Retinal pigment epithelial cell (primary cell): ENCODE results near the gene IPPK.

ENCODE experiments used
- DNase-seq: peaks from one replicate; pipeline ENCODE4 v3.0.0-alpha.2; 2010; ENCODE audit warnings: low read depth
- H3K4me3 ChIP-seq: 2 replicates; pipeline ENCODE4 v1.5.1; 2011; ENCODE audit warnings: mild to moderate bottlenecking, low read length, control low read depth, moderate library complexity
- CTCF ChIP-seq: conservative IDR thresholded peaks from 2 replicates; pipeline ENCODE4 v1.5.1; 2011; ENCODE audit warnings: low read depth, low read length, control low read depth, inconsistent platforms

The IPPK gene

DNA sequence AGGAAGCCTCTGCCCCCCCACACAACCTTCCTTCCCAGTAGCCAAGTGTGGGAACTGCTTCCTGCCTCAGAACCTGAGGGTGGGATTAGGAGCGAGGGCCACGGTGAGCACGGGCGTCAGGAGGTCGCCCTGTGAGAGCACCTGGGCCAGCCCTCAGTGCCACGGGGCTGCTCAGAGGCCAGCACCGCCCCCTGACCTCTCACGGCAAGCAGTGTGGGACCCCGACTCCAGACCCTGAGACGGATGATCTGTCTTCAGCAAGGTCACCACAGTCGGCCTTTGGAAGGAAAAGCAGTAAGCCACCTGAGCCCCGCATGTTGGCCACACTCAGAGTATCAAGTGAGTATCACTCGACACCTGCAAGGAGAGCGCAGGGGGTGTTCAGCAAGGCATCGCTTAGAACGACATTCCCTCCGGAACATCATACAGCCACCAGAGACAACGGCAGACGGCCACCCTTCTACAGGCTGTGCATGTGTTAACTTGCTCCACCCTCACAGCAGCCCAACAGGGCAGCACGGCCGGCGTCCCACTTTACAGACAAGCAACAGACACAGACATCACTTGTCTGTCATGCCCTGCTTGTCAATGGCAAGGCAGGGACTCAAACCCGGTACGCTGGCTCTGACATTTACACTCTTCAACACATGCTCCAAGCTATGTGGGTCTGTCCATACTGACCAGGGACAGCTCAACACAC is 50.2 kb downstream of the IPPK start:
- no peak for DNase-seq
- H3K4me3 ChIP-seq = no peak overlapping the region
- TF ChIP-seq CTCF = no peak

DNA sequence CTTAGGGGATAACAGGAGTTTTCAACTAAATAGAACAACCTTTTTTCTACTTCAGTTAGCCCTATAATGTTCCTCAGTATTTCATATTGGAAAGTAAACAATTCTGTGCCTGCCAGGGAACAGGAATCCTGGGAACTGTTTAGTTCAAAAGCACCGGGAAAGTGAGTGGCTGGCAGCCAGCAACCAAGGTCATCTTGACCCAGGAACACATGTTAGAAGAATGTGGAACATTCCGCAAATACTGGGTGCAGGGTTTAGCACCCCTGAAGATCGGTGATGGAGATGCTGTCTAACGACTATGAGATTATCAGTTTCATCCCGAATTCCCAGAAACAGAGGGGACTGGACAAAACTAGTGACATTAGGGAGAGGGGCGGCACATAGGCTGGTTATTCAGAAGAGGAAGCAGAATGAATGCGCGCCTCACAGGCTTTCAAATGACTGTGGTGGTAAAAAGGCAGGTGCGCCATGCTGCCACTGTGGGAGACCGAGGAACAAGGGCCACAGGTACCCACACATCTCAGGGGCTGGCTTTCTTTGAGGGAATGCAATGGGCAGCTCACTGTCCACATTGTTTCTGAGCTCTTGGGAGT is 51.2 kb downstream of the IPPK start:
- DNase-seq = no peak
- TF ChIP-seq CTCF = no peak
- no peak overlapping the region for H3K4me3 ChIP-seq

DNA sequence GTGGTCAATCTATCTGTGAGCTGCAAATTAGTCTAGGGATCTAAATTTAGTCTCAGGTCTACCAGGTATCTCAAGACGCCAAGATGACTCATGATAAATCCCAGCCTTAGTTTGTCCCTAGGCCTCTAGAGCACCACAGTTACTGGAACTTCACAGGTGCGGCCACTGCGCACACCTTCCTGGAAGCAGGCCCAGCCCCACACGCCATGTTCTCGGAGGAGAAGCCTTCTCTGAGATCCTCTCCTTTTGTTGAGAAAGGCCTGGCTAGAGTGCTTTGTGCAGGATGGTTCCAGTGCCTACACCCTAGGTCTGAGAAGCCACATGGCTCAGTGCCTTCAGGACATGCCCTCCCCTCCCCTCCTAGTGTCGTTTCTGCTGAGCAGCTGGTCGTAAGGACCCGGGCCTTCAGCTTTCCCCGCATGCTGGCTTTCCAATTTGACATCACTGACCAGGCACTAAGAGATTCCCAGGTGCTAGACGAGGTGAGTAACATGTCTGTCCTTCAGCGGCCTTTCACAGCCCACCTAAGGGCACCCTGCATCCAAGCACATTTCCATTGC is 51.9 kb downstream of the IPPK start:
- no peak overlapping the region for H3K4me3 ChIP-seq
- TF ChIP-seq CTCF = no peak
- DNase-seq = no peak

DNA sequence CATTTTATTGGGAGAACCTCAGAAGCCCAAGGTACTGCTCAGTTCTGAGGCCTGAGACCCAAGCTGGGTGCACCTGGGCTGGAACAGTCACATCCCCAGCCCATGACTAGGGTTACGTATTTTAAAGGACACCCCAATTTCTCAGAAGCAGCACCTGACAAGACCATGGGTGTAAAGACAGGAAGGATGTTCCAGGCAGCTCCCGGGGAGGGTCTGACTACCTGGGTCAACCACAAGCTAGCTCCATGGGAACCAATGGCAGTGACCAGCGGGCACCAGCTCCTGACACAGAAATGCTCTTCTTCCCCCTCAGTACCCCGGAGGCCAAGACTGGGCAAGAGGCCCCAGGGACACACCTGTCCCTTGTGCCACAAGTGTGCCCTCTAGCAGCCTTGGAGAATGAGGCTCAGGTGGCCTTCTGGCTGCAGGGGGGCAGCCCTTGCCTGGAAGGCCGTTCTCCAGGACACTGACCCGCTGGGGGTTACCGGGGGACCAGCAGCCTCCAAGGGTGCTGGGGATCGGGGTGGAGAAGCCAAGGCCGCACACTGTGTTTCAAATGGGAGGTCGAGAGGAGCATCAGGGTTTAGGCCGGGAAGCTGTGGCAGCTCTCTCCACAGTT is 52.6 kb downstream of the IPPK start:
- H3K4me3 ChIP-seq = no peak overlapping the region
- TF ChIP-seq CTCF = no peak
- DNase-seq = no peak

DNA sequence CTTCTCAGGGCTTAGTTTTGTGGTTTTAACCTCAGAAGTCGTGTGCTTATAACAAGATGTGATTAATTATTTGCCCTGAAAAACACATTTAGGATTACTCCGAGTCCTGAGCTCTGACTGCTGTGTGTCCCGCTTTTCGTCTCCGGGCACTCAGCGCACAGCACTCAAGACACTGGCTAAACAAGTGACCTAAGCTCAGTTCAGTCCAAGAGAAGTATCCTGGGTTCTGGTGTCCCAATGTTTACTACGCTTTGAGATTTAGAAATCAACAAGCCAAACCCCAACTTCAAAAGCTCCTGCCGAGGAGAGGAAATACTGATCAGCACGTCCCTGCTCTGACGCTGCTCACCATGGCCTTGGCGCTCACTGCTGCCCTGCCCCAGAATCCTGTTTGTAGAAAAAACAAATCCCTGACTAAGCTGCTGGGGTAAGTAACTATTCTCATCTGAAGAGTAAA is 53.2 kb downstream of the IPPK start:
- TF ChIP-seq CTCF = no peak
- H3K4me3 ChIP-seq = no peak overlapping the region
- no peak for DNase-seq

GRCh38 chr9:92616199-92616641 is 53.7 kb downstream of the IPPK start:
- no peak overlapping the region for H3K4me3 ChIP-seq
- DNase-seq = no peak
- no peak for TF ChIP-seq CTCF

DNA sequence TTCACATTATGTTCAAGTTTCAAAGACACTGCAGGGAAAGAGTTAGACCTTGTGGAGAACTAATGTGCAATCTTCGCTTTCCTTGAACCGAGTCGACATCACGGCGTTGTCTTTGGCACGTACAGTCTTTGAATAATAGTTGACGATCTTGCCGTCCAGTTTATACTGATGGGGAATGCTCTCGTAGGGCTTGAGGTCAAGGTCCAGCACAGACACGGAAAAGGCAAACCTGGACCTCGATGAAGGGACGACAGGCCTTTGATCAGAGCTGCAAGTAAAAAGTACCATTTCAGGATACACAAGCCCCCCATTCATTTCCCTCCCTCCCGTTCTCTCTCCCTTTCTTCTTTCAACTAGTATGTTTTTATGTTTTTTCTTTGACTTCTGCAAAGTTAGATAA is 54.1 kb downstream of the IPPK start:
- H3K4me3 ChIP-seq = no peak overlapping the region
- TF ChIP-seq CTCF = no peak
- no peak for DNase-seq
